HuH-7.5 (cell line): ENCODE data around the gene SPTLC1.
"Not testable (repeated sequence)": the region's sequence is repeated elsewhere in the genome, so short reads cannot be mapped to it uniquely, and the experiment has no call there.

Experiments used
- DNase-seq: peaks from one replicate; pipeline ENCODE4 v3.0.0; 2011; ENCODE audit warnings: low spot score

Gene SPTLC1

DNA sequence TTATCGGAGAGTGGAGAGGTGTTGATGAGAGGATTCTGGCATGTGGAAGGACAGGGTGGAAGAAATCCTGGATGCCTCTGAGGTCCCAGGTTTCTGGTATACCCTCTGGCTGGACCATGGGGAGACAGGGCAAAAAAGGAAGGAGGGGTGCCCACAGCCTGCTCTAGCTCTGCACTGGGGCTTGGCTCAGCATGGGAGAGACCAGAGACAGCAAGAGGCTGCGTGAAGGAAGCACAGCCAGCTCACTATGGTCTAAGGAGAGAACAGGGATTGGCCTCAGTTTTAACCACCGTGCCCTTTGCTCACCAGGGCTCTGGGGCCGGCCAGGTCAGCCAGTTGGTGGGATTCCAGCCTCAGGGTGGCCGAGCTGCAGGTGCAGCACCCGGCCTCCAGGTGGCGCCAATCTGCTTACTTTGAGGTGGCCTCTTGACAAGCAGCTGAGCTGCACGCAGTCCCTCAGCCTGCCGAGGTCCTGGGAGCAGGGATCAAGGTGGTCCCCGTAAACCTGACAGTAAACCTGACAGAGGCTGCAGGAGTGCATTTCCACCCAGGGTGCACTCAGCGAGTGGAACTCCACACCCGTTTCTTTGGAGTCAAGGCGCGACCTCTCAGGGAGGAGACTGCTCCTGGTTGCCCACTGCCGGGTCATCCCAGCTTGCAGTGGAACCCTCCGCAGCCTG lies 25.0 kb upstream of the SPTLC1 start:
- peak; percentile 82 for DNase-seq

DNA sequence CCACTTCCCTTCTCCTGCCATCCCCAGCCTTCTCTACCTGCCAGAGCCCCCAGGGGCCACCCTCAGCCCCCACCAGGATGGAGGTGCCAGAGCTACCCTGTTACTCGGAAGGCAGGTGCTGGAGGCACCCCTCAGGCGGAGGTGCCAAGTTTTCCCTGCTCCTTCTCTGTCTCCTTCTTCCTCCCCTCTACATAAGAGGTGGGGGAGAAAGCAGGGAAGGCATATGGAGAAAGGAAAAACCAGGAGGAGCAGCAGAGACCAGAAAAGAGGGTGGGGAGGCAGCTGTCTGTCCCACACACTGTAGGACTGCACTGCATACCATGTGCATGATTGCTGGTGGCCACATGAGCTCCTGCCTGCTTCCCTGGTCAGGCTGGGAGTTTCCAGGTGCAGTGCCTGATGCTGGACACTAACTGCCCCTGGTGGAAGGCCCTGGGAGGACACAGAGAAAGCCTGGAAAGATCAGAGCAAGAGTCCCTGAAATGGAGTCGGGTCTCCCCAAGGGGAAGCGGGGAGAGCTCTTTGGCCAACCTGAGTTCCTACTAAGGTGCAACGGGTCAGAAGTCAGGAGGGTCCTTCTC lies 23.8 kb upstream of the SPTLC1 start:
- DNase-seq: not testable (repeated sequence)

GRCh38 chr9:92138157-92138959 lies 23.1 kb upstream of the SPTLC1 start:
- peak; percentile 62 for DNase-seq

- DNase-seq: no peak
Observed at GRCh38 chr9:92136184-92136858, 21.1 kb upstream of the SPTLC1 start.

DNA sequence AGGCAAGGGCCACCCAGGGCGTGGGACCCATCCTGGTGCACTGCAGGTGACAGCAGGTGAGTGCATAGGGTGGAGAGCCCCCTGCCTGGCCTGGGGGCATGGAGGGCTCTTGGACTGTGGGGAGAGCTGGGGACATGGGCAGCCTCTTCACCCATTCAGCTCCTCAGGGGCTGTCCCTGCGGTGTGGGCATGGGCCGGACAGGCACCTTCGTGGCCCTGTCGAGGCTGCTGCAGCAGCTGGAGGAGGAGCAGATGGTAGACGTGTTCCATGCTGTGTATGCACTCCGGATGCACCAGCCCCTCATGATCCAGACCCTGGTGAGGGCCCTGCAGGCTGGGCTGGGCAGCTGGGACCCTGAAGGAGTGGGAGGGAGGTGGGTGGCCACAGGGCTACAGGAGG lies 20.4 kb upstream of the SPTLC1 start:
- DNase-seq: no peak

DNA sequence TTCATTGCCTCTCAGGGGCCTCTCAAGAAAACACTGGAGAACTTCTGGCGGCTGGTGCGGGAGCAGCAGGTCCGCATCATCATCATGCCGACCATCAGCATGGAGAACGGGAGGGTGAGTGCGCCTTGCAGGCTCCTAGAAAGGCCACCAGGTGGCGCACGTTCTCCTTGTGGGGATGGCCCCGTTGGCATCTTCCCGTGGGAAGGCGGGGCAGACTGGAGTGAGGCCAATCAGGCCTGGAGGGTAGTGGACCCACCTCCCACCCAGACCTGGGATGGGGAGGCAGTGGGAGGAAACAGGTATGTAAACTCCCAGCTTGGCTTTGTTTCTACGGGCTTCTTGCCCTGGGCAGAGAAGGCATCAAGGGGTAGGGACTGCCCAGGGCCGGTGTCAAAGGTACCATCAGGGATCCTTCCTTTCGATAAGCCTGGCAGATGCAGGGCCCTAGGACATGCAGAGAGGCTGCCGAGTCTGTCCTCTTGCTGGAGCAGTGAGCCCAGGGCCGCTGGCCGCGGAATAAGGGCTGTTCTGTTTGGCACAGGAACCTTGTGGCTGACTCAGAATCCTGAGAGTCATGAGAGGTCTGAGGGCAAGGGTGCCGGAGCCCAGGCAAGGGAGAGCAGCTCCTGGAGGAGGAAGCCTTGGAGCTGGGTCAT lies 18.9 kb upstream of the SPTLC1 start:
- peak; percentile 87 for DNase-seq

- not testable (repeated sequence) for DNase-seq
Observed at GRCh38 chr9:92132913-92133312, 17.7 kb upstream of the SPTLC1 start.

GRCh38 chr9:92132501-92132900 lies 17.3 kb upstream of the SPTLC1 start:
- DNase-seq: no peak

DNA sequence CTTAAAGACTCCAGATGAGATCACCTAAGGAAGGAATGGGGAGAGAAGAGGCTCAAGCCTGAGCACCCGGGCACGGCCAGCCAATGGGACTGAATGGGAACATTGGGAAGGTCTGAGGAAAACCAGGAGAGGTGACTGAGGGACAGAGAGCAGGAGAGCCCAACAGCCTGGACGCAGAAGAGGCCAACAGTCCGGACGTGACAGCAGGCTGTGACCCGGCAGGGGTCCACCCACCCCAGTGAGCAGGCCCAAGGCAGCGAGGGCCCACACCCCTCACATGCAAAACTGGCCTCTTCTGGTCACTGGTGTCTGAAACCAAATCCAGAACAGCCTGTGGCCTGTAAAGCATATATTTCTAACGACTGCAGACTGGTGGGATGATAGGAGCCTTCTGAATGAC lies 7.6 kb upstream of the SPTLC1 start:
- DNase-seq: no peak

DNA sequence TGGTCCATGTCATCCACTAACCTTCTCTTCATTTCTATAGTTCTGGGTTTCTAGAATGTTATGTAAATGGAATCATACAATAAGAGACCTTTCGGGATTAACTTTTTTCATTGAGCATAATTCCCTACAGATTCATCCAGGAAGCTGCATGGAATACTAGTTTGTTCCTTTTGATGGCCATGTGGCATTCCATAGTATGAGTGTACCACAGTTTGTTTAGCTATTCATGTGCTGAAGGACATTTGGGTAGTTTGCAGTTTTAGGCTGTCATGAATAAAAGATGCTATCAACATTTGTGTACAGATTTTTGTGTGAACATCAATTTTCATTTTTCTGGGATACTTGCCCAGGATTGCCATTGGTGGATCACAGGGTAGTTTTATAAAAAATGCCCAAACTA lies 6.8 kb upstream of the SPTLC1 start:
- no peak for DNase-seq

GRCh38 chr9:92121265-92121664 lies 6.1 kb upstream of the SPTLC1 start:
- DNase-seq: no peak

GRCh38 chr9:92120138-92120537 lies 4.9 kb upstream of the SPTLC1 start:
- no peak for DNase-seq

DNA sequence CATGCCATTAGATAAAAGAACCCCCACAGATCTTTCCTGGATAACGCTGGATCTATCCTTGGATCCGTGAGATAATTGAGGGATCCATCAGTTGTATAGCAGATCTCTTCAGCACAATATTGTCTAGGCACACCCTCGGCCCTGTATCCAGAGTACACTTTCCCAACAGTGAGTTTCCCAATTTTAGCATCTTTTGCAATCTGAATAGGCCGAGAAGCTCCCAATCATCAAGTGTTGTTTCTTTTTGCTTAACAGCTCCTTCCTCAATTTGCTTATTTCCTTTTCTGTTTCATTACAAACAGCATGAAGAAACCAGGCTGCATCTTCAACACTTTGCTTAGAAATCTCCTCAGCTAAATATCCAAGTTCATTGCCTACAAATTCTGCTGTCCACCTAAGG lies 4.4 kb upstream of the SPTLC1 start:
- no peak for DNase-seq

GRCh38 chr9:92108122-92108521 lies 7.1 kb downstream of the SPTLC1 start:
- DNase-seq: no peak

GRCh38 chr9:92105446-92106225 lies 9.6 kb downstream of the SPTLC1 start:
- DNase-seq: not testable (repeated sequence)

GRCh38 chr9:92103601-92104000 lies 11.6 kb downstream of the SPTLC1 start:
- DNase-seq: not testable (repeated sequence)

GRCh38 chr9:92100237-92100911 lies 14.8 kb downstream of the SPTLC1 start:
- DNase-seq: no peak

- no peak for DNase-seq
Observed at GRCh38 chr9:92098638-92099037, 16.6 kb downstream of the SPTLC1 start.

DNA sequence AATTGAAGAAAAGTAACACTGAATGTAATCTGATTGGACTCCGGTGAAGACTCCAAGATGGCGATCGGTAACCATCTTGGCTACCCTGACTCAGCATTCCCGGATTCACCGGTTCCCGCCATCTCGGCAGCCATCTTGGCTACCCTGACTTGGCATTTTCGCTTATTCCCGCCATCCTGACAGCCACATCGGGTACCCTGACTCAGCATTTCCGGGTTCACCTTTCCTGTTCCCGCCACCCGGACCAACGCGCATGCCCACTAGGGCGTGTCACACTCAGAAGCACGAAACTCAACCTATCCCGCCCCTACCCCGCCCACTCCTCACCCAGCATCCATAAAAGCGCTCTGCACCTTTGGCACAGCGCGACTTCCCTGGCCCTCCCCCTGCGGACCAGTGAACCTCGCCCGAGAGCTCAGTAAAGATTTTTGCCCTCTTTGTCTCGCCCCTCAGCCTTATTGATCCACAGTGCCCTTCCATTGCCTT lies 17.2 kb downstream of the SPTLC1 start:
- no peak for DNase-seq

GRCh38 chr9:92095236-92095635 lies 20.0 kb downstream of the SPTLC1 start:
- no peak for DNase-seq

DNA sequence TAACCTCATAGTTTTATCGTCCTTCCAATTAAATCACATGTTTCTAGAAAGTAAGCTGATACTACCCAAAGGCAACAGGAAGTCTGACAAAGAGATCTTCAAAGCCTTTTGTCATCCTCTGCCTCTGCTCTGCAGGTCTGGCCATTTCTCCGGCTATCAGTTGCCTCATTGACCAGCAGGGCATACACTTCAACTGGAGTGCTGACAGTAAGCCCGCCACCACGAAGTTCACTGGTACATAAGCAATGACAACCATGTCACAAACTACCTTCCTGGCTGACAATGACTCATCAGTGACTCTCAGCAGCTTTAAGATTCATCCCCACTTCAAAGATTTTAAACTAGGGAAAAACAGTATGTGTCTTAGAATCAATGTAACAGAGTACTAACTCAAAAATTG lies 20.6 kb downstream of the SPTLC1 start:
- DNase-seq: no peak
